HCT116 (cell line): ENCODE measurements around the gene MTRF1L. TPM values are rescaled to one million over a fixed set of nuclear protein-coding genes. Genes with fewer than 3 reads are reported as not detected.

ENCODE experiments used
- ATAC-seq: fragments of 200-7000 bp; cut with Tn5 transposase; 2 replicates; pipeline ENCODE4 v1.9.1; 2020; ENCODE audit warnings: mild to moderate bottlenecking, moderate library complexity
- BruUV-seq: library from RNA; stranded (reverse); fragments of 400-500 nt; replicated peaks from 2 replicates; lab custom pipeline; 2021; lab: Mats Ljungman, UMichigan
- CTCF ChIA-PET: fragments of 300-600 bp; sonication (Branson Sonifier 250); formaldehyde crosslinking; loops from one replicate; lab custom pipeline; 2021; ENCODE audit warnings: antibody characterized with exemption; lab: Charles Lee
- POLR2A ChIA-PET: fragments of 300-600, 350-600 bp; sonication (Branson Sonifier 250); formaldehyde crosslinking; loops from one replicate; lab custom pipeline; 2021; ENCODE audit warnings: antibody characterized with exemption; lab: Charles Lee
- RAD21 ChIA-PET, 2 experiments: fragments of 300-600 bp; sonication (Branson Sonifier 250); formaldehyde crosslinking; loops; one replicate each; lab custom pipeline; 2023; ENCODE audit warnings: low total read pairs in 2 of 2; ENCODE audit not compliant: uncharacterized antibody in 2 of 2, unreplicated experiment in 2 of 2, low non-redundant PET in 1 of 2; lab: Charles Lee
- DNase-seq: peaks from one replicate; pipeline ENCODE4 v3.0.0-alpha.2; 2010; ENCODE audit warnings: low read depth, low spot score
- H2AFZ ChIP-seq: fragments of 200-600 bp; shearing (Covaris generic), sonication (generic); 2 replicates; pipeline ENCODE4 v1.6.1; 2017; ENCODE audit warnings: low read depth, mixed run types, mixed read lengths, antibody characterized with exemption, low read length; ENCODE audit not compliant: poor library complexity, severe bottlenecking
- H3K27ac ChIP-seq: 2 replicates; pipeline ENCODE4 v1.5.1; 2012; ENCODE audit warnings: low read depth, low read length
- H3K27me3 ChIP-seq: fragments of 200-600 bp; sonication (generic); 2 replicates; pipeline ENCODE4 v1.6.1; 2016; ENCODE audit warnings: mixed run types, low read length, mixed read lengths; ENCODE audit not compliant: insufficient read depth
- H3K36me3 ChIP-seq, 2 experiments: fragments of 200-500 bp in 1 of 2; fragments of 200-600 bp in 1 of 2; sonication (Bioruptor generic) in 1 of 2; sonication (generic) in 1 of 2; 2 replicates each; pipeline versions ENCODE4 v1.5.1 to v1.6.1; 2014 to 2016; ENCODE audit warnings: low read length in 2 of 2, inconsistent platforms in 1 of 2, mixed read lengths in 1 of 2, mixed run types in 1 of 2; ENCODE audit not compliant: insufficient read depth in 2 of 2, control insufficient read depth in 1 of 2
- H3K4me1 ChIP-seq, 2 experiments: fragments of 200-600 bp in 1 of 2; sonication (generic) in 1 of 2; 2 replicates each; pipeline versions ENCODE4 v1.5.1 to v1.6.1; 2012 to 2017; ENCODE audit warnings: low read length in 2 of 2, inconsistent platforms in 1 of 2, mild to moderate bottlenecking in 1 of 2, mixed read lengths in 1 of 2, mixed run types in 1 of 2, moderate library complexity in 1 of 2; ENCODE audit not compliant: insufficient read depth in 2 of 2, control insufficient read depth in 1 of 2
- H3K4me2 ChIP-seq: fragments of 200-600 bp; sonication (generic); 2 replicates; pipeline ENCODE4 v1.6.1; 2017; ENCODE audit warnings: mixed run types, low read length, mixed read lengths
- H3K4me3 ChIP-seq, 2 experiments: fragments of 200-600 bp in 1 of 2; sonication (generic) in 1 of 2; replicated peaks in 1 of 2; 2 replicates each; pipeline ENCODE4 v1.5.1; 2011 to 2016; ENCODE audit warnings: low read length in 2 of 2, control low read depth in 1 of 2, low read depth in 1 of 2, mild to moderate bottlenecking in 1 of 2, mixed read lengths in 1 of 2, mixed run types in 1 of 2
- H3K79me2 ChIP-seq: fragments of 200-600 bp; sonication (generic); 2 replicates; pipeline ENCODE4 v1.6.1; 2017; ENCODE audit warnings: mild to moderate bottlenecking, mixed run types, low read length, moderate library complexity, mixed read lengths; ENCODE audit not compliant: insufficient read depth
- H3K9ac ChIP-seq: fragments of 200-600 bp; sonication (generic); 2 replicates; pipeline ENCODE4 v1.6.1; 2016; ENCODE audit warnings: low read length, mixed read lengths
- H3K9me2 ChIP-seq: fragments of 200-600 bp; sonication (generic), shearing (Covaris generic); 2 replicates; pipeline ENCODE4 v1.6.1; 2017; ENCODE audit warnings: mixed run types, mild to moderate bottlenecking, moderate library complexity; ENCODE audit not compliant: insufficient read depth
- H3K9me3 ChIP-seq, 2 experiments: fragments of 200-500 bp in 1 of 2; fragments of 200-600 bp in 1 of 2; sonication (Bioruptor generic) in 1 of 2; sonication (generic) in 1 of 2; 2 replicates each; pipeline ENCODE4 v1.6.1; 2014 to 2017; ENCODE audit warnings: low read length in 2 of 2, mixed read lengths in 2 of 2, inconsistent platforms in 1 of 2, low read depth in 1 of 2, mild to moderate bottlenecking in 1 of 2, mixed run types in 1 of 2, moderate library complexity in 1 of 2; ENCODE audit not compliant: control insufficient read depth in 1 of 2, insufficient read depth in 1 of 2
- H4K20me1 ChIP-seq: fragments of 200-600 bp; sonication (generic), shearing (Covaris generic); 2 replicates; pipeline ENCODE4 v1.6.1; 2017; ENCODE audit warnings: mixed run types, mild to moderate bottlenecking, moderate library complexity; ENCODE audit not compliant: insufficient read depth
- CBX3 ChIP-seq: IDR thresholded peaks from 2 replicates; pipeline ENCODE4 v1.6.1; 2012; ENCODE audit warnings: low read depth
- ELF1 ChIP-seq: IDR thresholded peaks from 2 replicates; pipeline ENCODE4 v1.6.1; 2012; ENCODE audit warnings: low read depth, borderline replicate concordance
- EZH2phosphoT487 ChIP-seq: fragments of 200-600 bp; IDR thresholded peaks from 2 replicates; pipeline ENCODE4 v1.6.1; 2018; ENCODE audit warnings: antibody characterized with exemption, borderline replicate concordance
- FOSL1 ChIP-seq: IDR thresholded peaks from 2 replicates; pipeline ENCODE4 v1.6.1; 2012; ENCODE audit warnings: low read depth
- JUND ChIP-seq: IDR thresholded peaks from 2 replicates; pipeline ENCODE4 v1.6.1; 2012
- POLR2A ChIP-seq: IDR thresholded peaks from 2 replicates; pipeline ENCODE4 v1.7.0; 2011; ENCODE audit warnings: borderline replicate concordance; ENCODE audit not compliant: insufficient read depth, insufficient read length; ENCODE audit errors: extremely low read depth
- SIN3A ChIP-seq: IDR thresholded peaks from 2 replicates; pipeline ENCODE4 v1.6.1; 2012; ENCODE audit warnings: low read depth
- SRF ChIP-seq: IDR thresholded peaks from 2 replicates; pipeline ENCODE4 v1.6.1; 2012; ENCODE audit warnings: low read depth
- ZFX ChIP-seq: fragments of 450-650 bp; IDR thresholded peaks from 2 replicates; pipeline ENCODE4 v1.6.1; 2017
- ZNF274 ChIP-seq: fragments of 200-500 bp; sonication (Bioruptor generic); IDR thresholded peaks from 2 replicates; pipeline ENCODE4 v1.6.1; 2014; ENCODE audit warnings: mild to moderate bottlenecking, low read depth, low read length, inconsistent platforms
- intact Hi-C: fragments of 100-400 bp; cut with micrococcal nuclease; formaldehyde crosslinking; loops from 2 replicates; pipeline ENCODE4 v1.10.0; 2022
- total RNA-seq: library from RNA; stranded (reverse); gene quantifications from one replicate; pipeline ENCODE4 v1.2.1, GENCODE V29; 2021; ENCODE audit not compliant: unreplicated experiment
- TF ChIP-seq, protein P1 (sequence below): IDR thresholded peaks from 2 replicates; pipeline ENCODE4 v1.6.1; 2012; ENCODE audit warnings: low read depth
- TF ChIP-seq, protein P2 (sequence below), 3 experiments: fragments of 200-600 bp in 1 of 3; sonication (generic) in 1 of 3; IDR thresholded peaks in 2 of 3; conservative IDR thresholded peaks in 1 of 3; 2 replicates each; pipeline ENCODE4 v1.5.1; 2012 to 2017; ENCODE audit warnings: low read depth in 2 of 3, low read length in 2 of 3, antibody characterized with exemption in 1 of 3, borderline replicate concordance in 1 of 3, control low read depth in 1 of 3, mild to moderate bottlenecking in 1 of 3, mixed read lengths in 1 of 3, mixed run types in 1 of 3, moderate library complexity in 1 of 3; ENCODE audit not compliant: insufficient read depth in 1 of 3
- TF ChIP-seq, protein P3 (sequence below): IDR thresholded peaks from 2 replicates; pipeline ENCODE4 v1.6.1; 2012

MTRF1L gene
- total RNA-seq, 1 experiment from 2014 or later = 26.2 TPM

DNA sequence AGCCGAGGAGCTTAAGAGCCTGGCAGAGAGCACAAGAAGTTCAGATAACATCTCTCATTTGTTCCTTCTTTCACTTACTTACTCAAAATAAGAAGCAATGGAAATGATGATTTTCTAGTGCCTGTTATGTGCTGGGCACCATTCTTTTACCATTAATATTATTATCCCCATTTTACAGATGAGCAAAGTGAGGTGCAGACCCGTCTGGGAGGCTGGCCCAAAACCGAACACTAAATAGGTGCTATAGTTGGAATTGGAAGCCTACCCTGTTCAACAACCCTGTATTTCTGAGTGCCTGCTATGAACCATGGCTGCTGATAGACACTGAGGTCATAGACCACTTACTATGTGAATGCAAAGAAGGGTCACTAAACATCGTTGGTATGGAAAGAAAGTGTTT is 25.0 kb upstream of the MTRF1L start:
- H3K4me3 ChIP-seq = no peak overlapping the region
- POLR2A ChIA-PET = no interaction called here
- H3K9ac ChIP-seq = no peak overlapping the region
- DNase-seq (no peak), ATAC-seq (no peak)
- RAD21 ChIA-PET = no interaction called here
- no peaks in the 10 kb centered on the region for H3K79me2 ChIP-seq
- TF ChIP-seq, protein P1, sequence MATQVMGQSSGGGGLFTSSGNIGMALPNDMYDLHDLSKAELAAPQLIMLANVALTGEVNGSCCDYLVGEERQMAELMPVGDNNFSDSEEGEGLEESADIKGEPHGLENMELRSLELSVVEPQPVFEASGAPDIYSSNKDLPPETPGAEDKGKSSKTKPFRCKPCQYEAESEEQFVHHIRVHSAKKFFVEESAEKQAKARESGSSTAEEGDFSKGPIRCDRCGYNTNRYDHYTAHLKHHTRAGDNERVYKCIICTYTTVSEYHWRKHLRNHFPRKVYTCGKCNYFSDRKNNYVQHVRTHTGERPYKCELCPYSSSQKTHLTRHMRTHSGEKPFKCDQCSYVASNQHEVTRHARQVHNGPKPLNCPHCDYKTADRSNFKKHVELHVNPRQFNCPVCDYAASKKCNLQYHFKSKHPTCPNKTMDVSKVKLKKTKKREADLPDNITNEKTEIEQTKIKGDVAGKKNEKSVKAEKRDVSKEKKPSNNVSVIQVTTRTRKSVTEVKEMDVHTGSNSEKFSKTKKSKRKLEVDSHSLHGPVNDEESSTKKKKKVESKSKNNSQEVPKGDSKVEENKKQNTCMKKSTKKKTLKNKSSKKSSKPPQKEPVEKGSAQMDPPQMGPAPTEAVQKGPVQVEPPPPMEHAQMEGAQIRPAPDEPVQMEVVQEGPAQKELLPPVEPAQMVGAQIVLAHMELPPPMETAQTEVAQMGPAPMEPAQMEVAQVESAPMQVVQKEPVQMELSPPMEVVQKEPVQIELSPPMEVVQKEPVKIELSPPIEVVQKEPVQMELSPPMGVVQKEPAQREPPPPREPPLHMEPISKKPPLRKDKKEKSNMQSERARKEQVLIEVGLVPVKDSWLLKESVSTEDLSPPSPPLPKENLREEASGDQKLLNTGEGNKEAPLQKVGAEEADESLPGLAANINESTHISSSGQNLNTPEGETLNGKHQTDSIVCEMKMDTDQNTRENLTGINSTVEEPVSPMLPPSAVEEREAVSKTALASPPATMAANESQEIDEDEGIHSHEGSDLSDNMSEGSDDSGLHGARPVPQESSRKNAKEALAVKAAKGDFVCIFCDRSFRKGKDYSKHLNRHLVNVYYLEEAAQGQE = no peak
- TF ChIP-seq ZNF274 = no peak
- no peak for TF ChIP-seq ZFX
- no peak for TF ChIP-seq EZH2phosphoT487
- TF ChIP-seq SIN3A = no peak
- no peak for TF ChIP-seq POLR2A
- TF ChIP-seq, protein P2, sequence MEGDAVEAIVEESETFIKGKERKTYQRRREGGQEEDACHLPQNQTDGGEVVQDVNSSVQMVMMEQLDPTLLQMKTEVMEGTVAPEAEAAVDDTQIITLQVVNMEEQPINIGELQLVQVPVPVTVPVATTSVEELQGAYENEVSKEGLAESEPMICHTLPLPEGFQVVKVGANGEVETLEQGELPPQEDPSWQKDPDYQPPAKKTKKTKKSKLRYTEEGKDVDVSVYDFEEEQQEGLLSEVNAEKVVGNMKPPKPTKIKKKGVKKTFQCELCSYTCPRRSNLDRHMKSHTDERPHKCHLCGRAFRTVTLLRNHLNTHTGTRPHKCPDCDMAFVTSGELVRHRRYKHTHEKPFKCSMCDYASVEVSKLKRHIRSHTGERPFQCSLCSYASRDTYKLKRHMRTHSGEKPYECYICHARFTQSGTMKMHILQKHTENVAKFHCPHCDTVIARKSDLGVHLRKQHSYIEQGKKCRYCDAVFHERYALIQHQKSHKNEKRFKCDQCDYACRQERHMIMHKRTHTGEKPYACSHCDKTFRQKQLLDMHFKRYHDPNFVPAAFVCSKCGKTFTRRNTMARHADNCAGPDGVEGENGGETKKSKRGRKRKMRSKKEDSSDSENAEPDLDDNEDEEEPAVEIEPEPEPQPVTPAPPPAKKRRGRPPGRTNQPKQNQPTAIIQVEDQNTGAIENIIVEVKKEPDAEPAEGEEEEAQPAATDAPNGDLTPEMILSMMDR (IDR thresholded peaks at IDR 0.05 in 2 of 3, conservative IDR thresholded peaks at IDR 0.05 in 1 of 3; ENCODE audit: borderline replicate concordance in 1 of 3, insufficient read depth in 1 of 3, low read depth in 2 of 3, low read length in 2 of 3) = no peak
- no peak for TF ChIP-seq JUND
- no peak for TF ChIP-seq FOSL1
- TF ChIP-seq, protein P3, sequence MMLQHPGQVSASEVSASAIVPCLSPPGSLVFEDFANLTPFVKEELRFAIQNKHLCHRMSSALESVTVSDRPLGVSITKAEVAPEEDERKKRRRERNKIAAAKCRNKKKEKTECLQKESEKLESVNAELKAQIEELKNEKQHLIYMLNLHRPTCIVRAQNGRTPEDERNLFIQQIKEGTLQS = no peak
- TF ChIP-seq SRF = no peak
- TF ChIP-seq CBX3 = no peak
- no peak for TF ChIP-seq ELF1
- TF ChIP-seq, all 23 proteins: peak for 0
- intact Hi-C loops = no loop called here
- Histone ChIP-seq H3K4me2 (no peak overlapping the region), H2AFZ (no peak overlapping the region), H3K27me3 (no peaks in the 10 kb centered on the region), H3K36me3 (no peaks in the 10 kb centered on the region), H3K27ac (no peak overlapping the region), H3K9me2 (no peaks in the 10 kb centered on the region), H3K9me3 (no peaks in the 10 kb centered on the region), H3K4me1 (no peaks in the 10 kb centered on the region), H4K20me1 (no peaks in the 10 kb centered on the region)
- CTCF ChIA-PET = no interaction called here
- no TSS peak for BruUV-seq
